SK-N-SH treated with all-trans-retinoic acid at 6 μM for 48 hours (cell line): ENCODE measurements around the gene PTPN1.

ENCODE experiments used
- ATAC-seq: fragments of 200-7000 bp; cut with Tn5 transposase; 3 replicates; pipeline ENCODE4 v1.9.1; 2020; ENCODE audit warnings: mild to moderate bottlenecking, moderate library complexity
- ARNTL ChIP-seq: fragments of 450-650 bp; formaldehyde crosslinking; IDR thresholded peaks from 2 replicates; pipeline ENCODE4 v1.5.0; 2020; ENCODE audit warnings: low read depth, mild to moderate bottlenecking, moderate library complexity, borderline replicate concordance
- BACH2 ChIP-seq: fragments of 250-450 bp; sonication (Bioruptor Pico); IDR thresholded peaks from 2 replicates; pipeline ENCODE4 v1.9.0; 2021; ENCODE audit warnings: mild to moderate bottlenecking, borderline replicate concordance
- CREB5 ChIP-seq: fragments of 250-450 bp; sonication (Bioruptor Pico); IDR thresholded peaks from 2 replicates; pipeline ENCODE4 v1.5.1; 2020; ENCODE audit warnings: low read depth, mild to moderate bottlenecking, moderate library complexity
- CSDC2 ChIP-seq: fragments of 250-450 bp; sonication (Bioruptor Pico); IDR thresholded peaks from 2 replicates; pipeline ENCODE4 v1.5.0; 2020; ENCODE audit warnings: mild to moderate bottlenecking, moderate library complexity
- CSRNP3 ChIP-seq: fragments of 250-450 bp; sonication (Bioruptor Pico); IDR thresholded peaks from 2 replicates; pipeline ENCODE4 v1.5.1; 2021; ENCODE audit warnings: mild to moderate bottlenecking, moderate library complexity
- ESRRG ChIP-seq: fragments of 250-450 bp; sonication (Bioruptor Pico); IDR thresholded peaks from 2 replicates; pipeline ENCODE4 v1.6.1; 2021; ENCODE audit warnings: mild to moderate bottlenecking
- GLIS3 ChIP-seq: fragments of 250-450 bp; sonication (Bioruptor Pico); IDR thresholded peaks from 2 replicates; pipeline ENCODE4 v1.5.0; 2020; ENCODE audit warnings: mild to moderate bottlenecking, moderate library complexity
- ISL1 ChIP-seq: fragments of 250-450 bp; sonication (Bioruptor Pico); IDR thresholded peaks from 2 replicates; pipeline ENCODE4 v2.1.2; 2022; ENCODE audit warnings: mild to moderate bottlenecking, moderate library complexity
- OSR1 ChIP-seq: fragments of 250-450 bp; sonication (Bioruptor Pico); IDR thresholded peaks from 2 replicates; pipeline ENCODE4 v1.8.0; 2022; ENCODE audit warnings: moderate library complexity, mild to moderate bottlenecking, inconsistent platforms
- PATZ1 ChIP-seq: fragments of 250-450 bp; sonication (Bioruptor Pico); IDR thresholded peaks from 2 replicates; pipeline ENCODE4 v1.8.0; 2020; ENCODE audit warnings: mild to moderate bottlenecking, moderate library complexity, borderline replicate concordance
- POU6F1 ChIP-seq: fragments of 250-450 bp; sonication (Bioruptor Pico); IDR thresholded peaks from 2 replicates; pipeline ENCODE4 v1.8.0; 2021; ENCODE audit warnings: low read depth, mild to moderate bottlenecking, moderate library complexity, borderline replicate concordance
- PPARA ChIP-seq: fragments of 250-450 bp; sonication (Bioruptor Pico); IDR thresholded peaks from 2 replicates; pipeline ENCODE4 v1.5.0; 2020; ENCODE audit warnings: mild to moderate bottlenecking, borderline replicate concordance
- RARB ChIP-seq: fragments of 250-450 bp; sonication (Bioruptor Pico); IDR thresholded peaks from 2 replicates; pipeline ENCODE4 v1.8.0; 2021; ENCODE audit warnings: mild to moderate bottlenecking, moderate library complexity
- SNAI2 ChIP-seq: fragments of 250-450 bp; sonication (Bioruptor Pico); IDR thresholded peaks from 2 replicates; pipeline ENCODE4 v1.5.0; 2020; ENCODE audit warnings: mild to moderate bottlenecking, moderate library complexity
- TCF4 ChIP-seq: fragments of 250-450 bp; sonication (Bioruptor Pico); IDR thresholded peaks from 2 replicates; pipeline ENCODE4 v1.8.0; 2021; ENCODE audit warnings: mild to moderate bottlenecking, moderate library complexity, borderline replicate concordance
- TSHZ2 ChIP-seq: fragments of 250-450 bp; sonication (Bioruptor Pico); IDR thresholded peaks from 2 replicates; pipeline ENCODE4 v1.5.0; 2020; ENCODE audit warnings: mild to moderate bottlenecking, moderate library complexity
- ZC3H10 ChIP-seq: fragments of 250-450 bp; sonication (Bioruptor Pico); IDR thresholded peaks from 2 replicates; pipeline ENCODE4 v1.5.1; 2021; ENCODE audit warnings: mild to moderate bottlenecking, moderate library complexity
- ZFP3 ChIP-seq: fragments of 250-450 bp; sonication (Bioruptor Pico); IDR thresholded peaks from 2 replicates; pipeline ENCODE4 v1.5.0; 2020; ENCODE audit warnings: mild to moderate bottlenecking, moderate library complexity
- ZFP30 ChIP-seq: fragments of 450-650 bp; formaldehyde crosslinking; IDR thresholded peaks from 2 replicates; pipeline ENCODE4 v1.5.0; 2022; ENCODE audit warnings: mild to moderate bottlenecking, moderate library complexity
- ZNF565 ChIP-seq: fragments of 450-650 bp; formaldehyde crosslinking; conservative IDR thresholded peaks from 2 replicates; pipeline ENCODE4 v1.5.0; 2020; ENCODE audit warnings: low read depth, mild to moderate bottlenecking, moderate library complexity
- ZNF70 ChIP-seq: fragments of 450-650 bp; formaldehyde crosslinking; IDR thresholded peaks from 2 replicates; pipeline ENCODE4 v1.5.0; 2020; ENCODE audit warnings: mild to moderate bottlenecking, moderate library complexity
- ZNF8 ChIP-seq: fragments of 450-650 bp; formaldehyde crosslinking; IDR thresholded peaks from 2 replicates; pipeline ENCODE4 v1.5.0; 2020; ENCODE audit warnings: mild to moderate bottlenecking, moderate library complexity

PTPN1 gene

GRCh38 chr20:50596694-50597021 is 86.5 kb downstream of the PTPN1 start:
- TF ChIP-seq PPARA = no peak
- no peak for TF ChIP-seq ZC3H10
- TF ChIP-seq ISL1 = no peak
- no peak for TF ChIP-seq BACH2 (CRISPR knock-in tag)
- TF ChIP-seq ARNTL (CRISPR knock-in tag) = no peak
- TF ChIP-seq TSHZ2 (CRISPR knock-in tag) = no peak
- TF ChIP-seq POU6F1 = no peak
- no peak for TF ChIP-seq SNAI2 (CRISPR knock-in tag)
- no peak for TF ChIP-seq GLIS3 (CRISPR knock-in tag)
- TF ChIP-seq ZFP30 (CRISPR knock-in tag) = no peak
- TF ChIP-seq CSDC2 (CRISPR knock-in tag) = no peak
- TF ChIP-seq ZNF8 = no peak
- no peak for TF ChIP-seq ZNF70 (CRISPR knock-in tag)
- no peak for TF ChIP-seq OSR1
- TF ChIP-seq PATZ1 (CRISPR knock-in tag) = no peak
- TF ChIP-seq CSRNP3 = no peak
- TF ChIP-seq TCF4 (CRISPR knock-in tag) = no peak
- TF ChIP-seq RARB (CRISPR knock-in tag) = no peak
- ATAC-seq = no peak

GRCh38 chr20:50597406-50597969 is 87.3 kb downstream of the PTPN1 start:
- TF ChIP-seq CREB5 (CRISPR knock-in tag) = no peak
- TF ChIP-seq BACH2 (CRISPR knock-in tag) = no peak
- no peak for TF ChIP-seq PATZ1 (CRISPR knock-in tag)
- TF ChIP-seq ZFP30 (CRISPR knock-in tag) = no peak
- TF ChIP-seq TCF4 (CRISPR knock-in tag) = no peak
- no peak for TF ChIP-seq SNAI2 (CRISPR knock-in tag)
- TF ChIP-seq RARB (CRISPR knock-in tag) = no peak
- TF ChIP-seq ARNTL (CRISPR knock-in tag) = no peak
- ATAC-seq = no peak

GRCh38 chr20:50598074-50598473 is 87.9 kb downstream of the PTPN1 start:
- no peak for ATAC-seq
- TF ChIP-seq ISL1 (no peak), GLIS3 (CRISPR knock-in tag) (no peak), CREB5 (CRISPR knock-in tag) (no peak), ZNF565 (no peak), ZNF70 (CRISPR knock-in tag) (no peak), TCF4 (CRISPR knock-in tag) (no peak), ZNF8 (no peak), ZFP3 (no peak), ESRRG (no peak), PATZ1 (CRISPR knock-in tag) (no peak), CSDC2 (CRISPR knock-in tag) (no peak), SNAI2 (CRISPR knock-in tag) (no peak), RARB (CRISPR knock-in tag) (no peak), PPARA (no peak), ZC3H10 (no peak), OSR1 (no peak), BACH2 (CRISPR knock-in tag) (no peak)
